DMS53 treated with DMSO at 0.1 percent for 48 hours (cell line): Measurements from ENCODE around the gene SCGB1A1.
"Not testable (repeated sequence)": the region's sequence is repeated elsewhere in the genome, so short reads cannot be mapped to it uniquely, and the experiment has no call there.

ENCODE experiments used
- DNase-seq: peaks from one replicate; lab custom pipeline; 2025; ENCODE audit not compliant: unreplicated experiment; lab: John Stamatoyannopoulos, UW

Gene SCGB1A1

GRCh38 chr11:62418733-62419132, at the start of gene SCGB1A1:
Gene SCGB1A1, plus strand, starts transcription at chr11:62419033. Its CDS starts 63 bp downstream, at chr11:62419096.
- DNase-seq = no peak

GRCh38 chr11:62370743-62371440, 47.9 kb upstream of the SCGB1A1 start:
- DNase-seq = no peak

GRCh38 chr11:62372871-62373270, 46.0 kb upstream of the SCGB1A1 start:
- no peak for DNase-seq

- DNase-seq = no peak
Measured at GRCh38 chr11:62373464-62374119, 45.2 kb upstream of the SCGB1A1 start.

GRCh38 chr11:62374801-62375200, 44.0 kb upstream of the SCGB1A1 start:
- no peak for DNase-seq

- DNase-seq = peak; percentile 47
Measured at GRCh38 chr11:62378459-62379063, 40.3 kb upstream of the SCGB1A1 start.

- not testable (repeated sequence) for DNase-seq
Measured at GRCh38 chr11:62379586-62379985, 39.2 kb upstream of the SCGB1A1 start.

- DNase-seq = peak; percentile 32
Measured at GRCh38 chr11:62380821-62381245, 38.0 kb upstream of the SCGB1A1 start.

GRCh38 chr11:62383822-62384221, 35.0 kb upstream of the SCGB1A1 start:
- no peak for DNase-seq

GRCh38 chr11:62386083-62386482, 32.8 kb upstream of the SCGB1A1 start:
- DNase-seq = not testable (repeated sequence)

GRCh38 chr11:62387381-62387780, 31.5 kb upstream of the SCGB1A1 start:
- DNase-seq = no peak

GRCh38 chr11:62388999-62389398, 29.8 kb upstream of the SCGB1A1 start:
- no peak for DNase-seq

- no peak for DNase-seq
Measured at GRCh38 chr11:62390237-62390636, 28.6 kb upstream of the SCGB1A1 start.

GRCh38 chr11:62390722-62391121, 28.1 kb upstream of the SCGB1A1 start:
- no peak for DNase-seq

GRCh38 chr11:62391642-62392425, 27.0 kb upstream of the SCGB1A1 start:
- no peak for DNase-seq

GRCh38 chr11:62392506-62392905, 26.3 kb upstream of the SCGB1A1 start:
- DNase-seq = no peak

GRCh38 chr11:62393061-62393611, 25.7 kb upstream of the SCGB1A1 start:
- DNase-seq = no peak

- no peak for DNase-seq
Measured at GRCh38 chr11:62393735-62394134, 25.1 kb upstream of the SCGB1A1 start.

GRCh38 chr11:62394825-62395538, 23.9 kb upstream of the SCGB1A1 start:
- DNase-seq = peak; percentile 85

GRCh38 chr11:62395885-62396551, 22.8 kb upstream of the SCGB1A1 start:
- no peak for DNase-seq
